ENCODE results near the gene MYOD1. TPM values are rescaled to one million over a fixed set of nuclear protein-coding genes. Genes with fewer than 3 reads are reported as not detected.

MYOD1 gene
- total RNA-seq, 1 donor from 2014 or later, result not detected

DNA sequence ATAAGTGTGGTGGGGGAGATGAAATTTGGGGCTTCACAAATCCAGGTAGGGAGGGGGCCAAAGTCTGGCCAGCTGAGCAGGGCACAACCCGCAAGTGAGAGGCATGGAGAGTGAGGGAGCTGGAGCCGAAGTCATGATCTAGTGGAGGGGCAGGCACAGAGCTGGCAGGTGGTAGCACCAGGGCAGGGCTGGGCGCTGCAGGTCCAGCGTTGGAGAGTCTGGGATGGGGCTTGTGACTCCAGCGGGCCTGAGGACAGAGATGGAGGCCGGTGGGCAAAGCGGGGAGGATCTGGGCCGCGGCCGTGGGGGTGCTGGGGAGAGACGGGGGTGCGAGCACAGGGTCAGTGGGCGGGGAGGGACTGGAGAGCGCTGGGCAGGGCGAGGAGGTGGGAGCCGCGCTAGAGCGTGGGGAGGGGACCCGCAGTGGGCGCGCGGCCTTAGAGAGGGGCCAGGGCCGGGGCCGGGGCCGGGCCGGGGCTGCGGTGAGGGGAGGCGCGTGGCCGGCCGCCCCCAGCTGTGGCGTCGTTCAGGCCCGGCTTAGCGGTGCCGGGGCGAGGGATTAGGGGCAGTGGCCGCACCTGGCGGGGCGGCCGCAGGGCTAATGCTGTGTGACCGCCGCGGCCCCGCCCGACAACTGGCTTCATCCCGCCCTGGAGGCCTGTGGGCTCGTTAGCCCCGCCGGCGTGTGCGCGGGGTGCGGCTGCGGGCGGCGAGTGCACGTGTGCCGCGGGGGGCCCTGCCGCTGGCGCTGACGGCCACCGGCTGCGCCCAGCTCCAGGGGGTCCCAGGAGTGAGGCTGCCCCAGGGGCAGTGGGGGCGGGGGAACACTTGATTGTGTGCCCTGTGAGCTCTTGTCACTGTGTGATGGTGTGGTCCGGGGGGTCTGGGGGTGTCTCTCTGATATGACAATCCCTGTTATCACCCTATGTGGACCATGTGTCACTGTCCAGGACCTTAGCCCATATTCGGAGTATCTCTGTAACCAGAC is 23.6 kb upstream of the MYOD1 start:
- Mint-ChIP-seq H3K27me3 (peaks cover 49% of the 10 kb centered on the region), H3K9me3 (no peaks in the 10 kb centered on the region), H3K4me3 (no peak overlapping the region), H3K27ac (no peak overlapping the region), H3K36me3 (ENCODE audit: low read depth) (no peaks in the 10 kb centered on the region), H3K4me1 (no peaks in the 10 kb centered on the region)
- DNase-seq, result no peak
- intact Hi-C loops (cut with micrococcal nuclease), result no loop called here

GRCh38 chr11:17696741-17697140 is 22.6 kb upstream of the MYOD1 start:
- intact Hi-C loops (cut with micrococcal nuclease), result no loop called here
- H3K27me3 Mint-ChIP-seq, result peaks cover 47% of the 10 kb centered on the region
- no peaks in the 10 kb centered on the region for H3K9me3 Mint-ChIP-seq
- DNase-seq, result no peak
- H3K36me3 Mint-ChIP-seq (ENCODE audit: low read depth), result no peaks in the 10 kb centered on the region
- H3K27ac Mint-ChIP-seq, result no peak overlapping the region
- no peaks in the 10 kb centered on the region for H3K4me1 Mint-ChIP-seq
- H3K4me3 Mint-ChIP-seq, result no peak overlapping the region

DNA sequence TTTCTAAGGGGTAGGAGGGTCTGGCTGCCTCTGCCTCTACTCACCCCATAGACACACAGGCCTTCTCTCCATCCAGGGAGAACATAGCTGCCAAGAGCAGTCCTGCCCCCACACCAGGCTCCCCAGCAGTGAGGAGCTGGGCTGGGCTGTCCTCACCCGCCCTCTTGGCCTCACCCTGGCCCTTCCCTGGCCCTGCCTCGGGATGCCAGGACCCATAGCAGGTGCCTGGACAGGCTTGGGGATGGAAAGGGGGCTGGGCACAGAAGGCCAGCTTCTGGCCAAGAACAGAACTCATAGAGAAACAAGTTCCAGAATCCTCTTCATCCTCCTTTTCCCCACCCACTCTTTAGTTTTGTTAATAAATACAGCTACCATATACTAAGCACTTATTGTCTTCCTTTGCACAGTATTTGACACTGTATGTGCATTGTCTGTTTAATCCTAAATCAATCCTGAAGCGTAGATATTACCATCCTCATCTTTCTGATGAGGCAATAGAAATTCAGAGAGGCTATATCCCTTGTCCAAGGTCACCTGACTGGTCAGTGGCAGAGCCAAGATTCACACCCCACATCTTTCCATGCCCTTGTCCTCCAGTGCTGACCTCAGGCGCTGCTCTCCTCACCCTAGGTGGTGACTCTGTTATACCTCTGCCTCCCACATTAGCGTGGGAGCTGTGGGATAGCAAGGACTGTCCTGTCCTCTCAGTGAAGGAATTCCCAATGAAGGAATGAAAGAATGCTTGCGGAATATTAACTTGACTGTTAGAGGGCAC is 22.0 kb upstream of the MYOD1 start:
- Mint-ChIP-seq H3K4me1 (no peaks in the 10 kb centered on the region), H3K36me3 (ENCODE audit: low read depth) (no peaks in the 10 kb centered on the region), H3K9me3 (no peaks in the 10 kb centered on the region), H3K4me3 (no peak overlapping the region), H3K27me3 (peaks cover 45% of the 10 kb centered on the region), H3K27ac (no peak overlapping the region)
- DNase-seq, result no peak
- intact Hi-C loops (cut with micrococcal nuclease), result no loop called here

- no peak for DNase-seq
- Mint-ChIP-seq H3K4me1 (no peaks in the 10 kb centered on the region), H3K27me3 (peaks cover 32% of the 10 kb centered on the region), H3K36me3 (ENCODE audit: low read depth) (no peaks in the 10 kb centered on the region), H3K4me3 (no peak overlapping the region), H3K27ac (no peak overlapping the region), H3K9me3 (no peaks in the 10 kb centered on the region)
- intact Hi-C loops (cut with micrococcal nuclease), result no loop called here
Observed at GRCh38 chr11:17699147-17700114, 19.9 kb upstream of the MYOD1 start.

GRCh38 chr11:17700991-17701390 is 18.4 kb upstream of the MYOD1 start:
- Mint-ChIP-seq H3K4me1 (no peaks in the 10 kb centered on the region), H3K4me3 (no peak overlapping the region), H3K9me3 (no peaks in the 10 kb centered on the region), H3K27me3 (peaks cover 26% of the 10 kb centered on the region), H3K36me3 (ENCODE audit: low read depth) (no peaks in the 10 kb centered on the region), H3K27ac (no peak overlapping the region)
- intact Hi-C loops (cut with micrococcal nuclease), result no loop called here
- DNase-seq, result no peak

DNA sequence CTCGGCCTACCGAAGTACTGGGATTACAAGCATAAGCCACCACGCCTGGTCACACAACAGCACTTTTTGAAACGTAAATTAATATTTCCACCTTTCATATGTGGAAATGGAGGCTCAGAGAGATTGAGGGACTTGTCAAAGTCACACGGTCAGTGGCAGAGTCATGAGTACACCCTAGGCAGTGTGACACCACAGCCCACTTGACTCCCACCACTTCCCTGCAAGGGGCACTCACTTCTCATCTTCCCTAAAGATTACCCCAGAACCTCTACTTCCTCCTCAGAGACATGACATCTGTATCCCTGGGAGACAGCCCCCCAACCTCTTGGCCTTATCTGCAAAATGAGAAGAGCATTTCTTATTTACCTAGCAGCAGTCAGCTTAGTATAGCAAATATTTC is 16.5 kb upstream of the MYOD1 start:
- Mint-ChIP-seq H3K4me3 (no peak overlapping the region), H3K9me3 (no peaks in the 10 kb centered on the region)

GRCh38 chr11:17703951-17704350 is 15.4 kb upstream of the MYOD1 start:
- no peak for DNase-seq
- H3K4me3 Mint-ChIP-seq, result no peak overlapping the region
- H3K27me3 Mint-ChIP-seq, result peaks cover 7% of the 10 kb centered on the region
- H3K4me1 Mint-ChIP-seq, result no peaks in the 10 kb centered on the region
- no peak overlapping the region for H3K27ac Mint-ChIP-seq
- H3K9me3 Mint-ChIP-seq, result no peaks in the 10 kb centered on the region
- intact Hi-C loops (cut with micrococcal nuclease), result no loop called here
- H3K36me3 Mint-ChIP-seq (ENCODE audit: low read depth), result no peaks in the 10 kb centered on the region

More for the DNA sequence above, 16.5 kb upstream of the MYOD1 start:
- intact Hi-C loops (cut with micrococcal nuclease), result no loop called here
- Mint-ChIP-seq H3K27ac (no peak overlapping the region), H3K36me3 (ENCODE audit: low read depth) (no peaks in the 10 kb centered on the region), H3K27me3 (peaks cover 11% of the 10 kb centered on the region), H3K4me1 (no peaks in the 10 kb centered on the region)
- DNase-seq, result no peak

DNA sequence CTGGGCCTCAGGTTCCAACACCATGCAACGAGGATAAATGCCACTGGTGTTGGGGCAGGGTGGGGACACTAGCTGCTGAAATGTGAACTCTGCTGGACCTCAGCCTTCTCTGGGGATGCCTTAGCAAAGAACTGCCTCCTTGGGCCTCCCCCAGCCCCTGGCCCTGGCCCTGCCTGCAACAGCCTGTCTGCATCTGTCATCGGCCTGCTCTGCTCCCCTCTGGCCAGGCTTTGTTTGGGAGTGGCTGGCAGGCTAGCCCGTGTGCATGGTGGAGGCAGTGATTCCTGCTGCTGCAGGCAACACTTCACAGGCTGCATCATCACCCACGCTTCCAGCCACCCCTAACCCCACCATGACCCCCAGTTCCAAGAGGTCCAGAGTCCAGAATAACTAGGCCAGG is 11.5 kb upstream of the MYOD1 start:
- H3K4me1 Mint-ChIP-seq, result no peaks in the 10 kb centered on the region
- H3K27me3 Mint-ChIP-seq, result peaks cover 7% of the 10 kb centered on the region
- no peak overlapping the region for H3K4me3 Mint-ChIP-seq
- DNase-seq, result no peak
- no peak overlapping the region for H3K27ac Mint-ChIP-seq
- intact Hi-C loops (cut with micrococcal nuclease), result no loop called here
- no peaks in the 10 kb centered on the region for H3K9me3 Mint-ChIP-seq
- no peaks in the 10 kb centered on the region for H3K36me3 Mint-ChIP-seq (ENCODE audit: low read depth)

DNA sequence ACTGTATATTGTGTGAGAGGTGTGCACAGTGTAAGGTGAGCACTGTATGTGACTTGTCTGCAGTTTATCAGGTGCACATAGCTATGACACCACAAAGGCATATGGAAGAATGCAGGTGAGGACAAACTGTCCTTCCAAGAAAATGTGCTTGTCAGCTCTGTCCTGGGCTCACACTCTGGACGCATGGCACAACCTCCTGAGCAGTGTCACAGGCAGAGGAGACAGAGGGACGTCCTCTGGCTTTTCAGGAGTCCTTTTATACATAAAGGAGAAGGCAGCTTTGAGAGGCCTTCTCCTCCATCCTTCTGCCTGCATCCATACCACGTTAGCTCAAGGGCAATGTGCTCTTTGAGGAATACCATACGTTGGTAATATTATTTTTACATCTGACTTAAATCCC is 7.5 kb upstream of the MYOD1 start:
- H3K27ac Mint-ChIP-seq, result no peak overlapping the region
- H3K4me3 Mint-ChIP-seq, result no peak overlapping the region
- H3K4me1 Mint-ChIP-seq, result no peaks in the 10 kb centered on the region
- no peaks in the 10 kb centered on the region for H3K36me3 Mint-ChIP-seq (ENCODE audit: low read depth)
- intact Hi-C loops (cut with micrococcal nuclease), result no loop called here
- peaks cover 5% of the 10 kb centered on the region for H3K27me3 Mint-ChIP-seq
- H3K9me3 Mint-ChIP-seq, result no peaks in the 10 kb centered on the region
- no peak for DNase-seq

- Mint-ChIP-seq H3K4me1 (no peaks in the 10 kb centered on the region), H3K36me3 (ENCODE audit: low read depth) (no peaks in the 10 kb centered on the region), H3K4me3 (no peak overlapping the region), H3K27ac (no peak overlapping the region), H3K27me3 (peaks cover 14% of the 10 kb centered on the region), H3K9me3 (no peaks in the 10 kb centered on the region)
- DNase-seq, result no peak
- intact Hi-C loops (cut with micrococcal nuclease), result no loop called here
Observed at GRCh38 chr11:17713851-17714250, 5.5 kb upstream of the MYOD1 start.

DNA sequence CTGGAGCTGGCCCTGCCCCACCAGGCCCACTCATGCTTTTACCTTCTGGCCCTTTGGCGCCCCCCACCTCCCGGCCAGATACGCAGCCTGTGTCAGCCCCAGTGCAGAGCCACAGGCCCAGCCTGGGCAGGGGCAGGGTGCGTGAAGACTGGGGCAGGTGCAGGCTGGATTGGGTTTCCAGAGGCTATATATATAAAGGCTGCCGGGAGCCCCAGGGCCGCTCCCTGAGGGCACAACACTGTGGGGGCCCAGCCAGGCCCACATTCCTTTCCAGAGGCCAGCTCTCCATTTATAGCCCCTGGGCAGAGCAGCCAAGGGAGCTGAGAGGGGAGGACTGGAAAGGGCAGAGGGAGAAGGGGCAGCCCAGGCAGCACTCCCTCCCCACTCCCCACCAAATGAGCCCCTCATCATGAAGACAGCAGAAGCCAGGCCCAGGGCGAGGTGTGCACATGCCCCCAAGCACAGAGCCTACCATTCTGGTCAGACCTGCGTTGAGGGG is 5.0 kb upstream of the MYOD1 start:
- H3K27ac Mint-ChIP-seq, result no peak overlapping the region
- DNase-seq, result no peak
- H3K36me3 Mint-ChIP-seq (ENCODE audit: low read depth), result no peaks in the 10 kb centered on the region
- no peak overlapping the region for H3K4me3 Mint-ChIP-seq
- H3K4me1 Mint-ChIP-seq, result no peaks in the 10 kb centered on the region
- no peaks in the 10 kb centered on the region for H3K9me3 Mint-ChIP-seq
- intact Hi-C loops (cut with micrococcal nuclease), result no loop called here
- H3K27me3 Mint-ChIP-seq, result peaks cover 16% of the 10 kb centered on the region

DNA sequence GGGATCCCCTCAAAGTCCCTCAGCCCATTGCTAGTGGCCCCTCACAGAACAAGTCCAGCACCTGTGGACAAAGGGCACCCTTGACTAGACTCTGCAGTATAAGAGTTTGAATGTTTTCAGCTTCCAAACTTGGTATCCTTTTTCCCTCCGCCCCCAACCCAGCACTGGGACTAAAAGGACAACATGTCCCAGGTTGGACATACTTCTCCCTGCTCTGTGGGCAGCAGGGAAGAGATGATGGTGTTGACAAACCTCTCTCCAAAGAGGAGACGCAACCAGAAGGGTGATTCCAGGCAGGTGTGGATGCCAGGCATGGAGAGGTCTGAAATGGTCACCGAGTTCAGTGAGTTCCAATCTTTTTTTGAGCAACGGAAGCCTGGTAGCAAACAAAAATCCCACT is 4.5 kb upstream of the MYOD1 start:
- no peaks in the 10 kb centered on the region for H3K4me1 Mint-ChIP-seq
- no peak overlapping the region for H3K4me3 Mint-ChIP-seq
- peaks cover 16% of the 10 kb centered on the region for H3K27me3 Mint-ChIP-seq
- DNase-seq, result no peak
- H3K36me3 Mint-ChIP-seq (ENCODE audit: low read depth), result no peaks in the 10 kb centered on the region
- no peaks in the 10 kb centered on the region for H3K9me3 Mint-ChIP-seq
- intact Hi-C loops (cut with micrococcal nuclease), result no loop called here
- H3K27ac Mint-ChIP-seq, result no peak overlapping the region

DNA sequence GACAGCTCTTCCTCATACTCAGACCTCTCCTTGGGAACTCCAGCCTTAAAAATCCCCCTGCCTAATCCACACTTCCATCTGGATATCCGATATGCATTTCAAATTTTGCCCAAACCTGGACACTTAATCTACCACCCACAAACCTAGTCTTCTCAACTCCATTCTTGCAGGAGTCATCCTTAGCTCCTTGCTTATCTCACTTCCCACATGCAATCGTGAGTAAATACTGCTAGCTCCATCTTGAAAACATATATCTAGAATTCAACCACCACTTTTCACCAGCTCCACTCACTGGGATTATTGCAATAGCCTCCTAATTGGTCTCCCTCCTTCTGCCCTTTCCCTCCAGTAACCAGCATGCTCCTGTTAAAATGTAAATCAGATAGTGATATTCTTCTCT is 2.6 kb upstream of the MYOD1 start:
- Mint-ChIP-seq H3K27ac (no peak overlapping the region), H3K4me3 (no peak overlapping the region), H3K4me1 (no peaks in the 10 kb centered on the region), H3K27me3 (peaks cover 24% of the 10 kb centered on the region), H3K9me3 (no peaks in the 10 kb centered on the region), H3K36me3 (ENCODE audit: low read depth) (no peaks in the 10 kb centered on the region)
- intact Hi-C loops (cut with micrococcal nuclease), result no loop called here
- no peak for DNase-seq

All from activated CD4-positive, alpha-beta T cell treated with anti-CD3 and anti-CD28 coated beads, Interleukin-2, amount 10 ng/mL, durations not matched to agents 24 days and 14 days (primary cell).